Peyer's patch (tissue), 4 donors: ENCODE measurements around the gene ATF6.

Experiments
- POLR2A ChIP-seq, 2 donors: fragments of 450-650 bp; IDR thresholded peaks; one replicate each; pipeline ENCODE4 v1.5.1; 2017; ENCODE audit warnings: antibody characterized with exemption in 2 of 2, mild to moderate bottlenecking in 2 of 2, moderate library complexity in 2 of 2
- TF ChIP-seq, protein P1 (sequence below), 6 experiments: fragments of 450-650 bp in 4 of 6; fragments of 200-600 bp in 2 of 6; sonication (generic) in 1 of 6; IDR thresholded peaks; one replicate each; pipeline ENCODE4 v1.5.1; 2017 to 2019; ENCODE audit warnings: antibody characterized with exemption in 6 of 6, mild to moderate bottlenecking in 3 of 6, moderate library complexity in 1 of 6

DNA sequence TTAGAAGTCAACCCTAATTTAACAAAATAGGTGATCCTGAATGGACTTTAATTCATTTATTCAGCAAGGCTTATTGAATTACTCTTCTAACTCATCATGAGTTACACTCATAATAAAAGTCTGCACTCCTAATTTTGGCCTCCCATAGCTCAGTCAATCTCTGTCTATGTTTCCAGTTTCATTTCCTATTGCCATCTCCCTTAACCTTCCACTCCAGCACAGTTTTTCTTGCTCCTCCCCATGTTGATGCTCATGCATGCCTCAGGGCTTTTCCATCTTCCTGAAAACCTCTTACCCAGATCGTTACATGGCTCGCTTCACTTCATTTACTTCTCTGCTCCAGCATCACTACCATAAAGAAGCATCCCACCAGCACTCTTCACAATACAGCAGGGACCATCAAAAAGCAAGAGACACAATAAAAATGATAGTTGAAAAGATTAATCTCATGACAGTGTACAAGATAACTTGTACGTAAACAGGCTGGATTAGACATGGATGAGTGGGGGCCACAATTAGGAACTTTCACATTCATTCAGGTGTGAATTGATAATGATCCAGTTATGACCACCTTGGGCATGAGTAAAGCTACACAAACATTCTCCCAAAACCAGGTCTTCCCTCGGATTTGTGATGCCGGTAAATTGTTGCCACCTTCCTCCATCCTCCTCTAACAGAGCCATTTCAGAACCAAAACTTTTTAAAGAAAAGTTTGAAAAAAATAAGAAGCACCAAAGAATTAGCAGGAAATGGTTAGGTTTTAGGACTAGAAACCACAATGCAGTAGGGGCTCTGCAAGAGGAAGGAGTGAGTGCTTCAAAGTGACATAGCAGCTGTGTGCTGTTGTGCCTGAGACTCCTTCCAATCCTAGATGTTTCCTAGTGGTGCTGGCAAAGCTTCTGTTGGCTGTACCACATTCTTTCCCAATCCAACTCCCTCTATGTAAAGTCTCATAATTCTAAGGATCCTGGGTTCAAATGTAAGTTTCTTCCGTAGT is 167.8 kb downstream of the ATF6 start:
- TF ChIP-seq, protein P1, sequence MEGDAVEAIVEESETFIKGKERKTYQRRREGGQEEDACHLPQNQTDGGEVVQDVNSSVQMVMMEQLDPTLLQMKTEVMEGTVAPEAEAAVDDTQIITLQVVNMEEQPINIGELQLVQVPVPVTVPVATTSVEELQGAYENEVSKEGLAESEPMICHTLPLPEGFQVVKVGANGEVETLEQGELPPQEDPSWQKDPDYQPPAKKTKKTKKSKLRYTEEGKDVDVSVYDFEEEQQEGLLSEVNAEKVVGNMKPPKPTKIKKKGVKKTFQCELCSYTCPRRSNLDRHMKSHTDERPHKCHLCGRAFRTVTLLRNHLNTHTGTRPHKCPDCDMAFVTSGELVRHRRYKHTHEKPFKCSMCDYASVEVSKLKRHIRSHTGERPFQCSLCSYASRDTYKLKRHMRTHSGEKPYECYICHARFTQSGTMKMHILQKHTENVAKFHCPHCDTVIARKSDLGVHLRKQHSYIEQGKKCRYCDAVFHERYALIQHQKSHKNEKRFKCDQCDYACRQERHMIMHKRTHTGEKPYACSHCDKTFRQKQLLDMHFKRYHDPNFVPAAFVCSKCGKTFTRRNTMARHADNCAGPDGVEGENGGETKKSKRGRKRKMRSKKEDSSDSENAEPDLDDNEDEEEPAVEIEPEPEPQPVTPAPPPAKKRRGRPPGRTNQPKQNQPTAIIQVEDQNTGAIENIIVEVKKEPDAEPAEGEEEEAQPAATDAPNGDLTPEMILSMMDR (IDR thresholded peaks at IDR 0.05): no peak
- no peak for TF ChIP-seq POLR2A (IDR thresholded peaks at IDR 0.05)
